Right lobe of liver (tissue), 6 donors: ENCODE measurements around the gene NUCB1. TPM values are rescaled to one million over a fixed set of nuclear protein-coding genes. Genes with fewer than 3 reads are reported as not detected.
"Not testable (repeated sequence)": the region's sequence is repeated elsewhere in the genome, so short reads cannot be mapped to it uniquely, and the experiment has no call there.

Experiments used
- ATAC-seq, 4 donors: fragments of 200-7000 bp; cut with Tn5 transposase; one replicate each; pipeline ENCODE4 v1.9.1; 2020; ENCODE audit warnings: mild to moderate bottlenecking in 4 of 4, moderate library complexity in 4 of 4
- DNase-seq, 3 donors: peaks; one replicate each; pipeline ENCODE4 v3.0.0-alpha.2; 2020
- H3K27ac ChIP-seq, 3 donors: fragments of 200-600 bp; one replicate each; pipeline ENCODE4 v1.8.0; 2022
- H3K27me3 ChIP-seq, 2 donors: fragments of 200-600 bp; one replicate each; pipeline ENCODE4 v1.8.0; 2022
- H3K36me3 ChIP-seq, 4 donors: fragments of 200-600 bp; sonication (generic) in 1 of 4; one replicate each; pipeline versions ENCODE4 v1.5.1 to v1.8.0; 2017 to 2022; ENCODE audit warnings: control low read depth in 1 of 4
- H3K4me1 ChIP-seq, 4 donors: fragments of 200-600 bp; sonication (generic) in 1 of 4; one replicate each; pipeline versions ENCODE4 v1.5.1 to v1.8.0; 2017 to 2022; ENCODE audit warnings: control low read depth in 1 of 4
- H3K4me3 ChIP-seq, 3 donors: fragments of 200-600 bp; one replicate each; pipeline ENCODE4 v1.8.0; 2022
- H3K9me3 ChIP-seq, 4 donors: fragments of 200-600 bp; sonication (generic) in 1 of 4; one replicate each; pipeline versions ENCODE4 v1.5.1 to v1.8.0; 2017 to 2022; ENCODE audit warnings: control low read depth in 1 of 4
- POLR2A ChIP-seq: fragments of 450-650 bp; IDR thresholded peaks from one replicate; pipeline ENCODE4 v1.6.1; 2017; ENCODE audit warnings: antibody characterized with exemption, mild to moderate bottlenecking
- WGBS: methylation state at CpG from one replicate; pipeline ENCODE4 v1.1.6; 2018; ENCODE audit warnings: low coverage, low lambda C conversion rate; ENCODE audit not compliant: insufficient coverage; ENCODE audit errors: missing lambda C conversion rate; 5-methylcytosine and 5-hydroxymethylcytosine counted together
- intact Hi-C, 2 donors: fragments of 100-400 bp; cut with DNase I; formaldehyde crosslinking; loops; one replicate each; pipeline versions ENCODE4 v1.11.2 to v1.14.1; 2022
- total RNA-seq, 6 experiments: library from RNA; depleted of rRNA in 2 of 6; stranded (reverse); fragments of >200 nt in 2 of 6; fragmentation: NEBNext Ultra II Directional in 3 of 6; extraction: Animal tissue kit (Norgen Biotek cat#: 25700) in 3 of 6; gene quantifications; one replicate each; pipeline versions ENCODE4 v1.1.0 to v1.2.4, GENCODE V29; 2016 to 2023
- TF ChIP-seq, protein P1 (sequence below), 4 donors: fragments of 200-600 bp in 3 of 4; fragments of 450-650 bp in 1 of 4; IDR thresholded peaks; one replicate each; pipeline versions ENCODE4 v1.5.1 to v1.8.0; 2016 to 2022; ENCODE audit warnings: antibody characterized with exemption in 4 of 4, mild to moderate bottlenecking in 2 of 4
- donor health status: DM: no; HTN: yes; CAD: no.
- donor health status: DM: no; HTN: no; CAD: no.
- donor health status: DM: no; HTN: no; CAD: no.
- donor health status: DM: no; HTN: yes; CAD: no.
- donor health status: DM: no; HTN: yes; CAD: no.

Gene NUCB1
- total RNA-seq, 6 experiments from 2014 or later, result 306 to 376 (median 349) TPM

DNA sequence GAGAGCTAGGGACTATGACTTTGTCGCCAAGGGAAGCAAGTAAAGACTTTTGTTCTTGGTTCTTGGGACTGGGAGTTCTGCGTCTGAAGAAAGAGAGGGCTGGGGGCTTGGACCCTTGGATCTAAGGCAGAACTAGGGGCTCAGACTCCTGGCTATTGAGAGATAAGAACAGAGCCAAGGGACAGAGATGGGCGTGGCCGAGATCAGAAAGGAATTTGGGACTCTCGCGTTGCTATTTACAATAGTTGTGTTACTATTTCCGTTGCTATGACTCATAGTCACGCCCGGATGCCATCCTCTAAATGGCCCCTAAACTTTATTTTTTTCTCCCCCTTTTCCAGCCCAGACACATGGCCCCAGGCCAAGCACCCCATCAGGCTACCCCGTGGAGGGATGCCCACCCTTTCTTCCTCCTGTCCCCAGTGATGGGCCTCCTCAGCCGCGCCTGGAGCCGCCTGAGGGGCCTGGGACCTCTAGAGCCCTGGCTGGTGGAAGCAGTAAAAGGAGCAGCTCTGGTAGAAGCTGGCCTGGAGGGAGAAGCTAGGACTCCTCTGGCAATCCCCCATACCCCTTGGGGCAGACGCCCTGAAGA lies 27.1 kb upstream of the NUCB1 start:
- Histone ChIP-seq H3K4me1 (peaks cover 0 to 25% (median 11%) of the 10 kb centered on the region in 4 donors), H3K36me3 (peaks cover 0 to 28% (median 6%) of the 10 kb centered on the region in 4 donors), H3K27me3 (no peaks in the 10 kb centered on the region), H3K9me3 (no peaks in the 10 kb centered on the region), H3K4me3 (peak overlapping the region; percentile 73 to 95 (median 92)), H3K27ac (peak overlapping the region; percentile 99 to 100 (median 100))
- intact Hi-C loops, result no loop called here
- ATAC-seq, result peak; percentile 52 to 70 (median 60)
- TF ChIP-seq, protein P1, sequence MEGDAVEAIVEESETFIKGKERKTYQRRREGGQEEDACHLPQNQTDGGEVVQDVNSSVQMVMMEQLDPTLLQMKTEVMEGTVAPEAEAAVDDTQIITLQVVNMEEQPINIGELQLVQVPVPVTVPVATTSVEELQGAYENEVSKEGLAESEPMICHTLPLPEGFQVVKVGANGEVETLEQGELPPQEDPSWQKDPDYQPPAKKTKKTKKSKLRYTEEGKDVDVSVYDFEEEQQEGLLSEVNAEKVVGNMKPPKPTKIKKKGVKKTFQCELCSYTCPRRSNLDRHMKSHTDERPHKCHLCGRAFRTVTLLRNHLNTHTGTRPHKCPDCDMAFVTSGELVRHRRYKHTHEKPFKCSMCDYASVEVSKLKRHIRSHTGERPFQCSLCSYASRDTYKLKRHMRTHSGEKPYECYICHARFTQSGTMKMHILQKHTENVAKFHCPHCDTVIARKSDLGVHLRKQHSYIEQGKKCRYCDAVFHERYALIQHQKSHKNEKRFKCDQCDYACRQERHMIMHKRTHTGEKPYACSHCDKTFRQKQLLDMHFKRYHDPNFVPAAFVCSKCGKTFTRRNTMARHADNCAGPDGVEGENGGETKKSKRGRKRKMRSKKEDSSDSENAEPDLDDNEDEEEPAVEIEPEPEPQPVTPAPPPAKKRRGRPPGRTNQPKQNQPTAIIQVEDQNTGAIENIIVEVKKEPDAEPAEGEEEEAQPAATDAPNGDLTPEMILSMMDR (IDR thresholded peaks at IDR 0.05), result peak in 1 of 4 donors; percentile 13
- TF ChIP-seq POLR2A, result no peak
- peak; percentile 78 to 85 (median 79) for DNase-seq
- WGBS, result 10% methylated on average over 14 of the region's 14 CpGs

DNA sequence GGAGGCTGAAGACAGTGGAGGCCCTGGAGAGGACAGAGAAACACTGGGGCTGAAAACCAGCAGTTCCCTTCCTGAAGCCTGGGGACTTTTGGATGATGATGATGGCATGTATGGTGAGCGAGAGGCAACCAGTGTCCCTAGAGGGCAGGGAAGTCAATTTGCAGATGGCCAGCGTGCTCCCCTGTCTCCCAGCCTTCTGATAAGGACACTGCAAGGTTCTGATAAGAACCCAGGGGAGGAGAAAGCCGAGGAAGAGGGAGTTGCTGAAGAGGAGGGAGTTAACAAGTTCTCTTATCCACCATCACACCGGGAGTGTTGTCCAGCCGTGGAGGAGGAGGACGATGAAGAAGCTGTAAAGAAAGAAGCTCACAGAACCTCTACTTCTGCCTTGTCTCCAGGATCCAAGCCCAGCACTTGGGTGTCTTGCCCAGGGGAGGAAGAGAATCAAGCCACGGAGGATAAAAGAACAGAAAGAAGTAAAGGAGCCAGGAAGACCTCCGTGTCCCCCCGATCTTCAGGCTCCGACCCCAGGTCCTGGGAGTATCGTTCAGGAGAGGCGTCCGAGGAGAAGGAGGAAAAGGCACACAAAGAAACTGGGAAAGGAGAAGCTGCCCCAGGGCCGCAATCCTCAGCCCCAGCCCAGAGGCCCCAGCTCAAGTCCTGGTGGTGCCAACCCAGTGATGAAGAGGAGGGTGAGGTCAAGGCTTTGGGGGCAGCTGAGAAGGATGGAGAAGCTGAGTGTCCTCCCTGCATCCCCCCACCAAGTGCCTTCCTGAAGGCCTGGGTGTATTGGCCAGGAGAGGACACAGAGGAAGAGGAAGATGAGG lies 26.4 kb upstream of the NUCB1 start:
- Histone ChIP-seq H3K27ac (peak overlapping the region; percentile 99 to 100 (median 100)), H3K4me1 (peaks cover 0 to 25% (median 9%) of the 10 kb centered on the region in 4 donors), H3K9me3 (no peaks in the 10 kb centered on the region), H3K4me3 (peak overlapping the region; percentile 73 to 95 (median 92)), H3K27me3 (no peaks in the 10 kb centered on the region), H3K36me3 (peaks cover 0 to 28% (median 6%) of the 10 kb centered on the region in 4 donors)
- DNase-seq (no peak), ATAC-seq (peak in 1 of 4 donors; percentile 0)
- TF ChIP-seq, protein P1 (IDR thresholded peaks at IDR 0.05), result no peak
- no peak for TF ChIP-seq POLR2A
- 57% methylated on average over 11 of the region's 14 CpGs for WGBS
- intact Hi-C loops, result no loop called here

DNA sequence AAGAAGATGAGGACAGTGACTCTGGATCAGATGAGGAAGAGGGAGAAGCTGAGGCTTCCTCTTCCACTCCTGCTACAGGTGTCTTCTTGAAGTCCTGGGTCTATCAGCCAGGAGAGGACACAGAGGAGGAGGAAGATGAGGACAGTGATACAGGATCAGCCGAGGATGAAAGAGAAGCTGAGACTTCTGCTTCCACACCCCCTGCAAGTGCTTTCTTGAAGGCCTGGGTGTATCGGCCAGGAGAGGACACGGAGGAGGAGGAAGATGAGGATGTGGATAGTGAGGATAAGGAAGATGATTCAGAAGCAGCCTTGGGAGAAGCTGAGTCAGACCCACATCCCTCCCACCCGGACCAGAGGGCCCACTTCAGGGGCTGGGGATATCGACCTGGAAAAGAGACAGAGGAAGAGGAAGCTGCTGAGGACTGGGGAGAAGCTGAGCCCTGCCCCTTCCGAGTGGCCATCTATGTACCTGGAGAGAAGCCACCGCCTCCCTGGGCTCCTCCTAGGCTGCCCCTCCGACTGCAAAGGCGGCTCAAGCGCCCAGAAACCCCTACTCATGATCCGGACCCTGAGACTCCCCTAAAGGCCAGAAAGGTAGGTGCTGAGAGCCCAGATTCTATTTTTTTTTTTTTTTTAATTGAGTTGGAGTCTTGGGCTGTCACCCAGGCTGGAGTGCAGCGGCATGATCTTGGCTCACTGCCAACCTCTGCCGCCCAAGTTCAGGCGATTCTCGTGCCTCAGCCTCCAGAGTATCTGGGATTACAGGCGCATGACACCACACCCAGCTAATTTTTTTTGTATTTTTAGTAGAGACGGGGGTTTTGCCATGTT lies 25.6 kb upstream of the NUCB1 start:
- WGBS, result 19% methylated on average over 15 of the region's 17 CpGs
- intact Hi-C loops, result no loop called here
- TF ChIP-seq, protein P1 (IDR thresholded peaks at IDR 0.05), result no peak
- no peak for TF ChIP-seq POLR2A
- Histone ChIP-seq H3K36me3 (peaks cover 0 to 28% (median 6%) of the 10 kb centered on the region in 4 donors), H3K4me3 (peak overlapping the region; percentile 73 to 95 (median 92)), H3K27ac (peak overlapping the region; percentile 99 to 100 (median 100)), H3K4me1 (peaks cover 0 to 25% (median 8%) of the 10 kb centered on the region in 4 donors), H3K9me3 (no peaks in the 10 kb centered on the region), H3K27me3 (no peaks in the 10 kb centered on the region)
- peak in 2 of 4 donors; percentile 3 to 26 for ATAC-seq
- peak in 1 of 3 donors; percentile 42 for DNase-seq

DNA sequence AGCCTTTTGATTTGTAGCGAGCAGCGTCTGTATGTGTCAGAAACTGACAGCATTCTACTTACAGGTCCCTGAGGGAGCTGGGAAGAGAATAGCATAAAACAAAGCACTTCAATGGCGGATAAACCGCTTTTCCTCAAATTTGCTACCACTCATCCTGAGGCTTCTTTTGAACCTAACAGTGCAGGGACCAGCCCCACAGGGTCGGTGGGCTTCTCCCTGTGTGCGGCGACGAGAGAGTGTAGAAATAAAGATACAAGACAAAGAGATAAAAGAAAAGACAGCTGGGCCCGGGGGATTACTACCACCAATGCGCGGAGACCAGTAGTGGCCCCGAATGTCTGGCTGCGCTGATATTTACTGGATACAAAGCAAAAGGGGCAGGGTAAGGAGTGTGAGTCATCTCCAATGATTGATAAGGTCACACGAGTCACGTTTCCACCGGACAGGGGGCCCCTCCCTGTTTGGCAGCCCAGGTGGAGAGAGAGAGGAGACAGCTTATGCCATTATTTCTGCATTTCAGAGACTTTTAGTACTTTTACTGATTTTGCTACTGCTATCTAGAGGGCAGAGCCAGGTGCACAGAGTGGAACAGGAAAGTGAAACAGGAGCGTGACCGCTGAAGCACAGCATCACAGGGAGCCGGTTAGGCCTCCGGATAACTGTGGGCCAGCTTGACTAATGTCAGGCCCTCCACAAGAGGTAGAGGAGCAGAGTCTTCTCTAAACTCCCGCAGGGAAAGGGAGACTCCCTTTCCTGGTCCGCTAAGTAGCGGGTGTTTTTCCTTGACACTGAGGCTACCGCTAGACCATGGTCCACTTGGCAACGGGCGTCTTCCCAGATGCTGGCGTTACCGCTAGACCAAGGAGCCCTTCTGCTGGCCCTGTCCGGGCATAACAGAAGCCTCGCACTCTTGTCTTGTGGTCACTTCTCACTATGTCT lies 23.8 kb upstream of the NUCB1 start:
- peak overlapping the region; percentile 99 to 100 (median 100) for H3K27ac ChIP-seq
- H3K4me1 ChIP-seq, result peaks cover 0 to 25% (median 8%) of the 10 kb centered on the region in 4 donors
- DNase-seq, intact Hi-C loops, ATAC-seq, H3K9me3 ChIP-seq, H3K27me3 ChIP-seq: not testable (repeated sequence)
- peaks cover 0 to 28% (median 6%) of the 10 kb centered on the region in 4 donors for H3K36me3 ChIP-seq
- H3K4me3 ChIP-seq, result peak overlapping the region in 2 of 3 donors; percentile 73 to 95
- 64% methylated on average over 16 of the region's 30 CpGs for WGBS
